Right renal pelvis (tissue), 4 donors: Measurements from ENCODE around the gene RGS7. TPM values are rescaled to one million over a fixed set of nuclear protein-coding genes. Genes with fewer than 3 reads are reported as not detected.
"Not testable (repeated sequence)": the region's sequence is repeated elsewhere in the genome, so short reads cannot be mapped to it uniquely, and the experiment has no call there.

Source experiments
- DNase-seq, 4 donors: peaks; one replicate each; pipeline ENCODE4 v3.0.0-alpha.2; 2013; ENCODE audit warnings: low read depth in 4 of 4, low spot score in 3 of 4, missing footprints in 1 of 4
- polyA plus RNA-seq, 4 donors: library from polyadenylated mRNA; unstranded; fragments of 120-200 nt; gene quantifications; one replicate each; pipeline ENCODE4 v1.2.1, GENCODE V29; 2013; ENCODE audit not compliant: insufficient read length in 4 of 4

RGS7 gene
- polyA plus RNA-seq, 4 donors = 5.3 to 6.5 (median 6.2) TPM

GRCh38 chr1:241143765-241144442 is 213.1 kb downstream of the RGS7 start:
- no peak for DNase-seq

GRCh38 chr1:241142493-241142892 is 214.5 kb downstream of the RGS7 start:
- DNase-seq = no peak

GRCh38 chr1:241141646-241142045 is 215.4 kb downstream of the RGS7 start:
- not testable (repeated sequence) for DNase-seq

GRCh38 chr1:241140670-241141069 is 216.3 kb downstream of the RGS7 start:
- DNase-seq = no peak

- DNase-seq = no peak
These were observed 218.0 kb downstream of the RGS7 start for GRCh38 chr1:241139047-241139446.

GRCh38 chr1:241138248-241138647 is 218.8 kb downstream of the RGS7 start:
- no peak for DNase-seq

- no peak for DNase-seq
These were observed 220.6 kb downstream of the RGS7 start for GRCh38 chr1:241136389-241136788.

- no peak for DNase-seq
These were observed 225.3 kb downstream of the RGS7 start for GRCh38 chr1:241131636-241132194.

- DNase-seq = no peak
These were observed 226.1 kb downstream of the RGS7 start for GRCh38 chr1:241130881-241131280.

GRCh38 chr1:241129207-241129960 is 227.6 kb downstream of the RGS7 start:
- no peak for DNase-seq

- no peak for DNase-seq
These were observed 231.7 kb downstream of the RGS7 start for GRCh38 chr1:241125286-241125685.

- no peak for DNase-seq
These were observed 239.0 kb downstream of the RGS7 start for GRCh38 chr1:241118049-241118448.

GRCh38 chr1:241115784-241116183 is 241.2 kb downstream of the RGS7 start:
- DNase-seq = no peak

- DNase-seq = no peak
These were observed 242.2 kb downstream of the RGS7 start for GRCh38 chr1:241114699-241115233.

GRCh38 chr1:241113557-241113956 is 243.4 kb downstream of the RGS7 start:
- no peak for DNase-seq

- DNase-seq = no peak
These were observed 248.0 kb downstream of the RGS7 start for GRCh38 chr1:241109039-241109438.

- no peak for DNase-seq
These were observed 251.9 kb downstream of the RGS7 start for GRCh38 chr1:241105147-241105546.

- DNase-seq = no peak
These were observed 254.3 kb downstream of the RGS7 start for GRCh38 chr1:241102664-241103063.

GRCh38 chr1:241101622-241102021 is 255.4 kb downstream of the RGS7 start:
- no peak for DNase-seq

- no peak for DNase-seq
These were observed 259.5 kb downstream of the RGS7 start for GRCh38 chr1:241097479-241097878.

GRCh38 chr1:241096982-241097381 is 260.0 kb downstream of the RGS7 start:
- no peak for DNase-seq

- peak in 2 of 4 donors; percentile 23 to 29 for DNase-seq
These were observed 261.2 kb downstream of the RGS7 start for GRCh38 chr1:241095847-241096246.
